Limb (tissue), 2 donors: Measurements from ENCODE around the gene PCNX1.

Experiments used
- DNase-seq, 2 donors: peaks; one replicate each; pipeline ENCODE4 v3.0.0-alpha.2; 2016; ENCODE audit errors: extremely low spot score in 2 of 2

The PCNX1 gene

GRCh38 chr14:70956511-70956910 lies 49.3 kb downstream of the PCNX1 start:
- no peak for DNase-seq

- no peak for DNase-seq
Measured at GRCh38 chr14:70957710-70958109, 50.5 kb downstream of the PCNX1 start.

GRCh38 chr14:70962935-70963334 lies 55.7 kb downstream of the PCNX1 start:
- DNase-seq, result no peak

- no peak for DNase-seq
Measured at GRCh38 chr14:70964492-70964891, 57.2 kb downstream of the PCNX1 start.

GRCh38 chr14:70971560-70971959 lies 64.3 kb downstream of the PCNX1 start:
- no peak for DNase-seq

- peak; percentile 85 to 86 for DNase-seq
Measured at GRCh38 chr14:70972107-70972976, 65.1 kb downstream of the PCNX1 start.

- DNase-seq, result no peak
Measured at GRCh38 chr14:70976591-70976990, 69.3 kb downstream of the PCNX1 start.

- DNase-seq, result no peak
Measured at GRCh38 chr14:70981000-70981952, 74.0 kb downstream of the PCNX1 start.

GRCh38 chr14:70982200-70982599 lies 74.9 kb downstream of the PCNX1 start:
- DNase-seq, result no peak

GRCh38 chr14:70987041-70987440 lies 79.8 kb downstream of the PCNX1 start:
- DNase-seq, result no peak

- no peak for DNase-seq
Measured at GRCh38 chr14:70988452-70988851, 81.2 kb downstream of the PCNX1 start.

GRCh38 chr14:70993931-70994330 lies 86.7 kb downstream of the PCNX1 start:
- DNase-seq, result no peak

- no peak for DNase-seq
Measured at GRCh38 chr14:70995211-70995610, 88.0 kb downstream of the PCNX1 start.

GRCh38 chr14:70995671-70996070 lies 88.4 kb downstream of the PCNX1 start:
- DNase-seq, result no peak

GRCh38 chr14:70999117-70999516 lies 91.9 kb downstream of the PCNX1 start:
- no peak for DNase-seq

- DNase-seq, result no peak
Measured at GRCh38 chr14:71000091-71000490, 92.8 kb downstream of the PCNX1 start.

- no peak for DNase-seq
Measured at GRCh38 chr14:71001742-71002141, 94.5 kb downstream of the PCNX1 start.

- DNase-seq, result no peak
Measured at GRCh38 chr14:71003156-71003555, 95.9 kb downstream of the PCNX1 start.

GRCh38 chr14:71004481-71004880 lies 97.2 kb downstream of the PCNX1 start:
- DNase-seq, result no peak

- no peak for DNase-seq
Measured at GRCh38 chr14:71005076-71005475, 97.8 kb downstream of the PCNX1 start.

- no peak for DNase-seq
Measured at GRCh38 chr14:71006200-71006563, 98.9 kb downstream of the PCNX1 start.

GRCh38 chr14:71011479-71011878 lies 104.2 kb downstream of the PCNX1 start:
- no peak for DNase-seq
